Heart left ventricle (tissue), 16 donors: ENCODE data around the gene PNPLA1. TPM values are rescaled to one million over a fixed set of nuclear protein-coding genes. Genes with fewer than 3 reads are reported as not detected.
A peak's percentile ranks its signal among the peaks of the same experiment; 100 is the strongest.

Source experiments
- ATAC-seq, 4 donors: fragments of 200-7000 bp; cut with Tn5 transposase; one replicate each; pipeline ENCODE4 v1.9.1; 2020 to 2022; ENCODE audit warnings: moderate library complexity in 4 of 4, mild to moderate bottlenecking in 3 of 4, moderate number of reproducible peaks in 1 of 4
- DNase-seq, 5 donors: peaks; one replicate each; pipeline ENCODE4 v3.0.0-alpha.2; 2020
- H3K27ac ChIP-seq, 12 donors: fragments of 200-600 bp; sonication (generic) in 4 of 12; one replicate each; pipeline versions ENCODE4 v1.5.0 to v1.8.0; 2016 to 2022; ENCODE audit warnings: mild to moderate bottlenecking in 2 of 12
- H3K27me3 ChIP-seq, 9 donors: fragments of 200-600 bp; sonication (generic) in 2 of 9; one replicate each; pipeline versions ENCODE4 v1.5.1 to v1.8.0; 2016 to 2022; ENCODE audit warnings: mild to moderate bottlenecking in 3 of 9
- H3K36me3 ChIP-seq, 9 donors: fragments of 200-600 bp; sonication (generic) in 2 of 9; one replicate each; pipeline versions ENCODE4 v1.5.0 to v1.8.0; 2018 to 2022; ENCODE audit warnings: mild to moderate bottlenecking in 2 of 9
- H3K4me1 ChIP-seq, 12 donors: fragments of 200-600 bp; sonication (generic) in 4 of 12; one replicate each; pipeline versions ENCODE4 v1.5.0 to v1.8.0; 2016 to 2022; ENCODE audit warnings: mild to moderate bottlenecking in 3 of 12
- H3K4me3 ChIP-seq, 12 donors: fragments of 200-600 bp; sonication (generic) in 4 of 12; one replicate each; pipeline versions ENCODE4 v1.5.0 to v1.8.0; 2017 to 2022; ENCODE audit warnings: mild to moderate bottlenecking in 9 of 12, moderate library complexity in 4 of 12
- H3K9me3 ChIP-seq, 12 donors: fragments of 200-600 bp; sonication (generic) in 4 of 12; one replicate each; pipeline versions ENCODE4 v1.5.0 to v1.8.0; 2016 to 2022; ENCODE audit warnings: mild to moderate bottlenecking in 1 of 12
- POLR2A ChIP-seq, 2 donors: fragments of 450-650 bp; IDR thresholded peaks; one replicate each; pipeline ENCODE4 v1.6.1; 2017; ENCODE audit warnings: antibody characterized with exemption in 2 of 2, mild to moderate bottlenecking in 2 of 2, moderate library complexity in 2 of 2
- WGBS, 4 donors: extraction: QIAGEN DNeasy Blood & Tissue Kit in 2 of 4; methylation state at CpG; one replicate each; pipeline versions ENCODE4 v1.1.5 to v1.1.7; 2013 to 2018; 5-methylcytosine and 5-hydroxymethylcytosine counted together
- intact Hi-C, 10 donors: fragments of 100-400 bp; cut with DNase I; formaldehyde crosslinking; loops; one replicate each; pipeline versions ENCODE4 v1.11.1 to v1.14.2; 2022
- polyA plus RNA-seq, 2 donors: library from polyadenylated mRNA; stranded (reverse); fragments of 200-250 nt; gene quantifications; one replicate each; pipeline ENCODE4 v1.2.3, GENCODE V29; 2013
- total RNA-seq, 9 donors: library from RNA; depleted of rRNA in 2 of 9; stranded (reverse); fragments of >200 nt in 2 of 9; fragmentation: NEBNext Ultra II Directional in 3 of 9; extraction: Animal tissue kit (Norgen Biotek cat#: 25700) in 3 of 9; gene quantifications; one replicate each; pipeline versions ENCODE4 v1.1.0 to v1.2.4, GENCODE V29; 2016 to 2023
- TF ChIP-seq, protein P1 (sequence below), 12 donors: fragments of 200-600 bp; sonication (generic) in 4 of 12; IDR thresholded peaks; one replicate each; pipeline versions ENCODE4 v1.5.0 to v1.8.0; 2018 to 2022; ENCODE audit warnings: antibody characterized with exemption in 12 of 12, mild to moderate bottlenecking in 5 of 12
- donor health status: ischemic (EF 13 %, LVEDD 7.1; RV severe dilation, severe dysfunction).
- donor health status: healthy with polysubstance abuse.
- donor health status: DM: no; HTN: yes; CAD: no.
- donor health status: DM: no; HTN: no; CAD: no.
- donor health status: ischemic (EF 25% LVEDD 6.9; RV normal size, moderate dysfunction).
- donor health status: ischemic (EF 25% LVEDD 5.7; RV mildly dilated, moderate dysfunction).
- donor health status: healthy.
- donor health status: DM: yes; HTN: yes; CAD: no.
- donor health status: ischemic (EF 35%, LVEDD 5.7; RV mildly dilated, moderate dysfunction).
- donor health status: nonischemic (EF 11% LVEDD 7.7; RV severe dilation, severe dysfunction).
- donor health status: DM: yes; HTN: yes; CAD: no.
- donor health status: PGD.
- donor health status: ischemic (EF 29% LVEDD 5.4; RV normal size, mild dysfunction).
- donor health status: nonischemic (EF 23%, LVEDD 6.1; RV moderate dilation, normal function).

The PNPLA1 gene
- total and polyA plus RNA-seq, 11 donors = 0.06 to 0.41 TPM; not detected in 9

DNA sequence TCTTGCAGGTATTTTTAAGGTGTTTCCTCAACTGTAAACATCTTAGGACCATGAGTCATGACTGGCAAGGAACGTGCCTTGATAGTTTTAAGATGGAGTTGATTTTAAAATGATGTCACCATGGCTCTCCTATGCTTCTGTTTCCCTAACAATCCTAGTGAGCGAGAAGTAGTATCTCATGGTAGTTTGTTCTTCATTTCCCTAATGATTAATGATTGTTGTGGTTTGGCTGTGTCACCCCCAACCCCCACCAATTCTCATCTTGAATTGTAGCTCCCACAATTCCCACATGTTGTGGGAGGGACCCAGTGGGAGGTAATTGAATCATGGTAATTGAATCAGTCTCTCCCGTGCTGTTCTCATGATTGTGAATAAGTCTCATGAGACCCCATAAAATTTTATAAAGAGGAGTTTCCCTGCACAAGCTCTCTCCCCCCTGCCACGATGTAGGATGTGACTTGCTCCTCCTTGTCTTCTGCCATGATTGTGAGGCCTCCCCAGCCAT lies 83.6 kb downstream of the PNPLA1 start:
- TF ChIP-seq, protein P1, sequence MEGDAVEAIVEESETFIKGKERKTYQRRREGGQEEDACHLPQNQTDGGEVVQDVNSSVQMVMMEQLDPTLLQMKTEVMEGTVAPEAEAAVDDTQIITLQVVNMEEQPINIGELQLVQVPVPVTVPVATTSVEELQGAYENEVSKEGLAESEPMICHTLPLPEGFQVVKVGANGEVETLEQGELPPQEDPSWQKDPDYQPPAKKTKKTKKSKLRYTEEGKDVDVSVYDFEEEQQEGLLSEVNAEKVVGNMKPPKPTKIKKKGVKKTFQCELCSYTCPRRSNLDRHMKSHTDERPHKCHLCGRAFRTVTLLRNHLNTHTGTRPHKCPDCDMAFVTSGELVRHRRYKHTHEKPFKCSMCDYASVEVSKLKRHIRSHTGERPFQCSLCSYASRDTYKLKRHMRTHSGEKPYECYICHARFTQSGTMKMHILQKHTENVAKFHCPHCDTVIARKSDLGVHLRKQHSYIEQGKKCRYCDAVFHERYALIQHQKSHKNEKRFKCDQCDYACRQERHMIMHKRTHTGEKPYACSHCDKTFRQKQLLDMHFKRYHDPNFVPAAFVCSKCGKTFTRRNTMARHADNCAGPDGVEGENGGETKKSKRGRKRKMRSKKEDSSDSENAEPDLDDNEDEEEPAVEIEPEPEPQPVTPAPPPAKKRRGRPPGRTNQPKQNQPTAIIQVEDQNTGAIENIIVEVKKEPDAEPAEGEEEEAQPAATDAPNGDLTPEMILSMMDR (IDR thresholded peaks at IDR 0.05) = no peak
- TF ChIP-seq POLR2A (IDR thresholded peaks at IDR 0.05) = no peak
- H3K27me3 ChIP-seq = peaks cover 0 to 50% (median 7%) of the 10 kb centered on the region in 9 donors
- no peaks in the 10 kb centered on the region for H3K36me3 ChIP-seq
- intact Hi-C loops = loop anchor here in 3 of 10 donors (10.0 kb wide), 1 partner anchor 229 kb away; no protein-coding TSS in a partner anchor
- DNase-seq (no peak), ATAC-seq (no peak)
- peaks cover 0 to 33% (median 18%) of the 10 kb centered on the region in 12 donors for H3K4me1 ChIP-seq
- no peak overlapping the region for H3K27ac ChIP-seq
- peaks cover 0 to 8% (median 0%) of the 10 kb centered on the region in 12 donors for H3K9me3 ChIP-seq
- H3K4me3 ChIP-seq = no peak overlapping the region
- WGBS, 4 donors = 71 to 81% (median 74%) methylated on average over 4 of the region's 4 CpGs

DNA sequence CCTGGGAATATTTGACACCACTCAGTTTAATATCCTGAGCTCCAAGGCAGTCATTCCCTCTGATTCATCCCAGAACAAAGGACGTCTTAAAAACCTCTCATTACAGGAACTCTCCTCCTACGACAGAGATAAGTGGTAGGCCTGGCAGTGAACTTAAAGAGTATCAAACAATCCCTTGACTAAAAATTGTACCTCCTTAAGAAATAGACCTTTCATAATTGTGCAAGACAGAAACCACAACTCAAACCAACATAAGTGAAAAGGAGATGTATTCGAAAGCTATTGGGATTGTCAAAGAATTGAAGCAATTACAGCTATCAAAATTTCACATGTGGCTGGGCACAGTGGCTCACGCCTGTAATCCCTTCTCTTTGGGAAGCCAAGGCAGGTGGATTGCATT lies 86.0 kb downstream of the PNPLA1 start:
- ATAC-seq = no peak
- Histone ChIP-seq H3K27me3 (peaks cover 0 to 45% (median 6%) of the 10 kb centered on the region in 9 donors), H3K4me1 (peaks cover 0 to 42% (median 16%) of the 10 kb centered on the region in 12 donors), H3K4me3 (no peak overlapping the region), H3K27ac (no peak overlapping the region), H3K9me3 (peaks cover 0 to 8% (median 0%) of the 10 kb centered on the region in 12 donors), H3K36me3 (no peaks in the 10 kb centered on the region)
- intact Hi-C loops = loop anchor here in 3 of 10 donors (10.0 kb wide), 1 partner anchor 231 kb away; no protein-coding TSS in a partner anchor
- TF ChIP-seq POLR2A (IDR thresholded peaks at IDR 0.05) = no peak
- TF ChIP-seq, protein P1 (IDR thresholded peaks at IDR 0.05) = no peak
- WGBS, 4 donors = 88 to 90% (median 89%) methylated on average over 4 of the region's 4 CpGs
- DNase-seq = no peak

DNA sequence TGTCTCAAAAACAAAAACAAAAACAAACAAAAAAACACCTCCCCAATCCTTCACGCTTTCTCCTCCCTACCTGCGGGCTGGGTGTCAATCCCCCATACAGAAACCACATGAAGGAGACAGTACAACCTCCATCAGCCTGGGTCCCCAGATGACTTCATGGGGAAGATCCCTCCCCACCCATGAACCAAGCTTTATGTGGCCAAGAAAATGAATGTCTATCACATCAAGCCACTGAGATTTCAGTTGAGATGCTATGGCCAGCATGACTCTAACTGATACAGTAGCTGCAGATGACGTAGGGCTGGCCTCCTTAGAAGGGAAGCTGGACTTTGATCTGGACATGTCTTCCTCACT lies 88.0 kb downstream of the PNPLA1 start:
- H3K36me3 ChIP-seq = no peaks in the 10 kb centered on the region
- 84 to 90% (median 89%) methylated on average over 3 of the region's 3 CpGs for WGBS, 4 donors
- ATAC-seq = peak in 1 of 4 donors; percentile 22
- H3K4me3 ChIP-seq = no peak overlapping the region
- peaks cover 0 to 36% (median 13%) of the 10 kb centered on the region in 12 donors for H3K4me1 ChIP-seq
- intact Hi-C loops = loop anchor here in 5 of 10 donors (2.0 to 10.0 kb wide), 3 partner anchors 17 to 233 kb away; no protein-coding TSS in a partner anchor
- no peak for DNase-seq
- H3K27ac ChIP-seq = peak overlapping the region in 2 of 12 donors; percentile 56 to 69
- peaks cover 0 to 2% (median 0%) of the 10 kb centered on the region in 12 donors for H3K9me3 ChIP-seq
- no peak for TF ChIP-seq POLR2A (IDR thresholded peaks at IDR 0.05)
- TF ChIP-seq, protein P1 (IDR thresholded peaks at IDR 0.05) = no peak
- H3K27me3 ChIP-seq = peaks cover 0 to 39% (median under 1%) of the 10 kb centered on the region in 9 donors

Other genes starting within 250 kb of the PNPLA1 start
- gene SLC26A8, start 245.4 kb upstream of the PNPLA1 start, total RNA-seq = under 1 TPM in 4 of 9 donors, not detected in 5; 0.08 to 0.36 (median 0.32) TPM
- under 1 TPM in 1 of 2 donors, not detected in 1; 0.08 TPM for gene SLC26A8, start 245.4 kb upstream of the PNPLA1 start, polyA plus RNA-seq
- 10 to 100 TPM; 24.3 to 46.5 (median 34.9) TPM for gene MAPK14, start 242.3 kb upstream of the PNPLA1 start, total RNA-seq
- 10 to 100 TPM in 1 of 2 donors, 1 to 10 TPM in 1; 7.0 to 32.3 TPM for gene MAPK14, start 242.3 kb upstream of the PNPLA1 start, polyA plus RNA-seq
- gene MAPK13, start 139.5 kb upstream of the PNPLA1 start, total RNA-seq = 10 to 100 TPM in 1 of 9 donors, 1 to 10 TPM in 2, under 1 TPM in 6; 0.24 to 16.8 (median 0.56) TPM
- 1 to 10 TPM in 1 of 2 donors, under 1 TPM in 1; 0.53 to 1.5 TPM for gene MAPK13, start 139.5 kb upstream of the PNPLA1 start, polyA plus RNA-seq
- 10 to 100 TPM; 12.5 to 29.1 (median 17.6) TPM for gene BRPF3, start 73.3 kb upstream of the PNPLA1 start, total RNA-seq
- 10 to 100 TPM in 1 of 2 donors, 1 to 10 TPM in 1; 8.2 to 21.3 TPM for gene BRPF3, start 73.3 kb upstream of the PNPLA1 start, polyA plus RNA-seq
- not detected for gene BNIP5, start 66.8 kb downstream of the PNPLA1 start, total RNA-seq
- not detected for gene BNIP5, start 66.8 kb downstream of the PNPLA1 start, polyA plus RNA-seq
- gene ETV7, start 117.6 kb downstream of the PNPLA1 start, total RNA-seq = 1 to 10 TPM in 2 of 9 donors, under 1 TPM in 2, not detected in 5; 0.17 to 5.1 (median 1.2) TPM
- gene ETV7, start 117.6 kb downstream of the PNPLA1 start, polyA plus RNA-seq = under 1 TPM; 0.06 to 0.30 TPM
- under 1 TPM in 4 of 9 donors, not detected in 5; 0.21 to 0.59 (median 0.40) TPM for gene PXT1, start 172.8 kb downstream of the PNPLA1 start, total RNA-seq
- gene PXT1, start 172.8 kb downstream of the PNPLA1 start, polyA plus RNA-seq = under 1 TPM; 0.11 to 0.26 TPM
- gene KCTD20, start 172.9 kb downstream of the PNPLA1 start, total RNA-seq = 10 to 100 TPM; 25.0 to 43.9 (median 29.0) TPM
- gene KCTD20, start 172.9 kb downstream of the PNPLA1 start, polyA plus RNA-seq = 10 to 100 TPM in 1 of 2 donors, 1 to 10 TPM in 1; 8.3 to 25.6 TPM